ENCODE data around the gene DMXL1.

The DMXL1 gene

DNA sequence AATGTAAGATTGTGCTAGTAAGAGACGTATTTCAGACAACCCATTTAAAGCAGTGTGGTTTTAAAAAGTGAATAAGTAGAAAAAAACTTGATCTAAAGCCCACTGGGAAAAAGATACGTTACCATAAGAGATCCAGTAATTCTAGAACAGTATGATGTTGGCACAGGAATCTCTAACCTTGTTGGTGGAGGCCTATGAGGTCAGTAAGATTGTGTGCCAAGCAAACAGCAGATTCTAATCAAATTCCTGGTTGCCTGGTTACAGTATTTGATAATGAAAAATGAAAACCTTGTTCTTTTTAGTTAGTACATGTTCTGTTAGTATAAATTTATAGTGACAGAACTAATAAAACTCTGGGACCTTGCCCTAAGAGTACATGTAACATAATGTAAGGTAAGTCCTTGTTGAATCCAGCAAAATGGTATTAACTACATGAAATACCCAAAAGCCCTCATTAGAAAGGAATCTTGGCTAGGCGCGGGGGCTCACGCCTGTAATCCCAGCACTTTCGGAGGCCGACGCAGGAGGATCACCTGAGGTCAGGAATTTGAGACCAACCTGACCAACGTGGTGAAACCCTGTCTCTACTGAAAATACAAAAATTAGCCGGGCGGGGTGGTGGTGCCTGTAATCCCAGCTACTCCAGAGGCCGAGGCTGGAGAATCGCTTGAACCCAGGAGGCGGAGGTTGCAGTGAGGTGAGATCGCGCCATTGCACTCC lies 33.2 kb upstream of the DMXL1 start:
- TF ChIP-seq ZNF274 (IDR thresholded peaks at IDR 0.05; ENCODE audit: low read depth, low read length) = no peak
- no peak overlapping the region for H3K4me3 ChIP-seq (ENCODE audit: low read length)

GRCh38 chr5:119048246-119048645 lies 22.6 kb upstream of the DMXL1 start:
- no peak overlapping the region for H3K4me3 ChIP-seq (ENCODE audit: low read length)

GRCh38 chr5:119049824-119050449 lies 20.9 kb upstream of the DMXL1 start:
- no peak overlapping the region for H3K4me3 ChIP-seq (ENCODE audit: low read length)
- no peak for TF ChIP-seq ZNF274 (IDR thresholded peaks at IDR 0.05; ENCODE audit: low read depth, low read length)

More at GRCh38 chr5:119048246-119048645, 22.6 kb upstream of the DMXL1 start:
- TF ChIP-seq ZNF274 (IDR thresholded peaks at IDR 0.05; ENCODE audit: low read depth, low read length) = no peak

DNA sequence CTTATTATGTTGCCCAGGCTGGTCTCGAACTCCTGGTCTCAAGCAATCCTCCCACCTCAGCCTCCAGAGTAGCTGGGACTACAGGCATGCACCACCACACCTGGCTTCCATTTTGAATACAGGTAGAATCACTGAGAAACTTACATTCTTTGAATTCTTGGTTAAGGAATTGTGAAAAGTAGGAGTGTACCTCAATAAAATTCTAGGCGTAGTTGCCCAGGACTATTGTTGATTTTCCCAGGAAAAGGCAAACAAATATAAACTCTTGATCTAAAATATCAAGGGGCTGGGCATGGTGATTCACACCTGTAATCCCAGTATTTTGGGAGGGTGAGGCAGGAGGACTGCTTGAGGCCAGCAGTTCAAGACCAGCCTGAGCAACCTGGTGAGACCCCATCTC lies 16.8 kb upstream of the DMXL1 start:
- TF ChIP-seq ZNF274 (IDR thresholded peaks at IDR 0.05; ENCODE audit: low read depth, low read length) = no peak
- H3K4me3 ChIP-seq (ENCODE audit: low read length) = no peak overlapping the region

DNA sequence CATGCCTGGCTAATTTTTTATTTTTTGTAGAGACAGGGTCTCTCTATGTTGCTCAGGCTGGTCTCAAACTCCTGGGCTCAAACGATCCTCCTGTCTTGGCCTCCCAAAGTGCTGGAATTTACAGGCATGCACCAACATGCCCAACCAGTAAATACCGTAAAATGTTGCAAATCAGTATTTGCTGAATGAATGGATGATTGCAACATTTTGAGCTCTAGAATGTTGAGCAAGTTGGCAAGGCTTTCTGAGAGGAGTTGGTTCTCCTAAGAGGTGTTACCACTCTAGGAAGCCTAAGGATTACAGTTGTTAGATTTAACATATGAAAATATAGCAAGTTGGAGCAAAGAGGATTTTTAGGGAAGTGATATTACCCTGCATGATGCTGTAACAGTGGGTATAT lies 15.6 kb upstream of the DMXL1 start:
- H3K4me3 ChIP-seq (ENCODE audit: low read length) = no peak overlapping the region
- TF ChIP-seq ZNF274 (IDR thresholded peaks at IDR 0.05; ENCODE audit: low read depth, low read length) = no peak

DNA sequence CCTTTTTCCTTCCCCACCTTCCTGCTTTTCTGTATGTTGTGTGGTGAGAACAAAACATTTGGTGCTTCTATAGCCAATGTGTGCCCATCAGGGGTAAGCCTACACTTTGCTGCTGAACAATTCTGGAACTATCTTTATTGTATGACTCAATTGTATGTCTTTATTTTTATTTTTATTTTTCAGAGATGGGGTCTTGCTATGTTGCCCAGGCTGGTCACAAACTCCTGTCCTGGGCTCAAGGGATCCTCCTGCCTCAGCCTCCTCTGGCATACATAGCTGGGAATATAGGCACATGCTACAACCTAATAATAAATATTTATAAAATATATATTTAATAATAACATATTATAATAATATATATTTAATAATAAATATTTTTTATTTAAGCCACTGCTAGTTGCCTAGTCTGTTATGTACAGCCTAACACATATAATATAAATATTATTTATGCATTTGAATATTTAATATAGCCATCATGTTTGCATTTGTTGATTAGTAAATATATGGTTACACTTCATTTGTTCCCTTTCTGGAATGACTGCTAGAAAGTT lies 11.8 kb upstream of the DMXL1 start:
- TF ChIP-seq ZNF274 (IDR thresholded peaks at IDR 0.05; ENCODE audit: low read depth, low read length) = no peak
- no peak overlapping the region for H3K4me3 ChIP-seq (ENCODE audit: low read length)

- no peak for TF ChIP-seq ZNF274 (IDR thresholded peaks at IDR 0.05; ENCODE audit: low read depth, low read length)
- no peak overlapping the region for H3K4me3 ChIP-seq (ENCODE audit: low read length)
These were observed 11.1 kb upstream of the DMXL1 start for GRCh38 chr5:119059740-119060255.

DNA sequence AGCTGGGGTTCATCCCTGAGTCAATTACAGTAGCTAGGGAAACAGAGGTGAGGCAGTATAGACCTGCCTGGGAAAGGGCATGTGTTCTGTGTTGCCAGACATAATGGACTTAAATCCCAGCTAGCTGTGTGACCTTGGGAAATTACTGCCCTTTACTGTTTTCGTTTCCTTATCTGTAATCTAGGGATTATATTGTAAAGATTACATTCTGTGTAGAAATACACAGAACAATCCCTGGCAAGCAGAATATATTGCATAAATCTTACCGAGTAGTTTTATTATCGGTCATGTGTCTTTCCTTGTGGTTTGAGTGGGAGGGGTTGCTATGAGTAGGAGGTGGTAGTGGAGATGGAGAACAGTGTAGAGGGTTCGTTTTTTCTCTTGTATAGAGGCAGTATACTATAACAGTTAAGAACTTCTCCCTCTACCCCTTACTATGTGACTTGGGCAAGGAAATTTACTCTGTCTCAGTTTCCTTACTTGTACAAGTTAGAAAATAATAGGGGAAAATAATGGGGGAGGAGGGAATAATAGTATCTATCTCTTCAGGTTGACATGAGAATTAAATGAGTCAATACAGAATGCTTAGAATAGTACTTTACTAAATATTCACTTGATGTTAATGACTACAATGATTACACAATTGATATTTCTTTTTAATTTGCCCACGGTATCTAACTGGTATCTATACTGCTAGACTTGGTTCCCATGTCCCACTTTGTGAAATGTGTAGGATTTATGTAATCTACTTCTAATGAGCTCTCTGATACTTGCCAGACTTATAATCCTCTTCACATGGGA lies 7.1 kb upstream of the DMXL1 start:
- TF ChIP-seq ZNF274 (IDR thresholded peaks at IDR 0.05; ENCODE audit: low read depth, low read length) = no peak
- H3K4me3 ChIP-seq (ENCODE audit: low read length) = no peak overlapping the region

DNA sequence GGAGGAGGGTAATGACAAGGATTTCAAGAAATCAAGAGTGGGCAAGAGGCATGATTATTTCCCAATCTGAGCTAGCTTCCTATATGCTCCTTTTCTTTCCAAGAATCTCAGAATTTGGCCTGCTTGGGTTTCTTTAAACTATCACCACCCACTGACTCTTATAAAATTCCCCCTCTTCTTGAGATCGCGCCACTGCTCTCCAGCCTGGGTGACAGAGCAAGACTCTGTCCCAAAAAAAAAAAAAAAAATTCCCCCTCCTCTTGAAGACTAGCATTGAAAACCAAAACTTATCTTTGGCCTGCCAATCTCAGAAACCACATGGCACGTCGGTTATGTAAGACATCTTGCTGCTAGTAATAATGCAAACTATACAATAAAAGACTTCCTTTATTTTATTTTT lies 3.4 kb upstream of the DMXL1 start:
- no peak for TF ChIP-seq ZNF274 (IDR thresholded peaks at IDR 0.05; ENCODE audit: low read depth, low read length)
- H3K4me3 ChIP-seq (ENCODE audit: low read length) = no peak overlapping the region

- TF ChIP-seq ZNF274 (IDR thresholded peaks at IDR 0.05; ENCODE audit: low read depth, low read length) = no peak
- peak overlapping the region; percentile 99 for H3K4me3 ChIP-seq (ENCODE audit: low read length)
These were observed 384 bp upstream of the DMXL1 start for GRCh38 chr5:119070578-119070827.

DNA sequence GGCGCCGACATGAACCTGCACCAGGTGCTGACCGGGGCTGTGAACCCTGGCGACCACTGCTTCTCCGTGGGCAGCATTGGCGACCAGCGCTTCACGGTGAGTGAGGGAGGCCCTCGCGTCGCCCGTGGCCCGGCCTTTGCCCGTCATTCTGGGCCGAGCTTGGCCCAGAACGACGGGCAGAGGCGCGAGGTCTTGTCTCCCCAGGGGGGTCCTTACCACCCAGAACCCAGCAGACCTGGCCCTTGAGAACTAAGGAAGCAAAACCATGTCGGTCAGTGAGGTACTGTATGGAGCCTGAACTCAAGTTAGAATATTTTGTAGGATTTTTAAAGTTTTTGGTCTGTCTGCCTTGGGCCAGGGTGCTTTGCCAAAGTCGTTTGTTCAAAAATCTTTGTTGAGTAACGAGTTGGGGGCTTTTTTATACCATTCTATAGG lies 691 bp downstream of the DMXL1 start:
- H3K4me3 ChIP-seq (ENCODE audit: low read length) = peak overlapping the region; percentile 99
- TF ChIP-seq ZNF274 (IDR thresholded peaks at IDR 0.05; ENCODE audit: low read depth, low read length) = no peak

DNA sequence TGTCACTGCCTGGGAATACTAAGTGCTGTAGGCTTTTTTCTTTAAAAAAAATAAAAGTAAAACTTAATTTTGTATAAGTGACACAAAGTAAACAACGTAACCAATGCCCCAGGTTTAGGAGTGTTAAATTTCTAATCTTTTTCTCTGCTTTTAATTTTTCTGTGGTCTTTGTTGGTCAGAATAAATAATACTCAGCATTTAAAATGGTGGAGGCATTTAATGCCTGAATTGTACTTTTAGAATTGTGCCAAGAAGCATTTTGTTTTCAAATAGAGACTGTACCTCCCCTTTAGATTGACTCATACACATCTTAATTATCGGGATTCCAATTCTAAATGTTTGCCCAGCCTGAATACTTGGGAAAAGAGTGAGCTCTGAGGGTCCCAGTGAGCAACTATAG lies 1.6 kb downstream of the DMXL1 start:
- H3K4me3 ChIP-seq (ENCODE audit: low read length) = peak overlapping the region; percentile 99
- no peak for TF ChIP-seq ZNF274 (IDR thresholded peaks at IDR 0.05; ENCODE audit: low read depth, low read length)

DNA sequence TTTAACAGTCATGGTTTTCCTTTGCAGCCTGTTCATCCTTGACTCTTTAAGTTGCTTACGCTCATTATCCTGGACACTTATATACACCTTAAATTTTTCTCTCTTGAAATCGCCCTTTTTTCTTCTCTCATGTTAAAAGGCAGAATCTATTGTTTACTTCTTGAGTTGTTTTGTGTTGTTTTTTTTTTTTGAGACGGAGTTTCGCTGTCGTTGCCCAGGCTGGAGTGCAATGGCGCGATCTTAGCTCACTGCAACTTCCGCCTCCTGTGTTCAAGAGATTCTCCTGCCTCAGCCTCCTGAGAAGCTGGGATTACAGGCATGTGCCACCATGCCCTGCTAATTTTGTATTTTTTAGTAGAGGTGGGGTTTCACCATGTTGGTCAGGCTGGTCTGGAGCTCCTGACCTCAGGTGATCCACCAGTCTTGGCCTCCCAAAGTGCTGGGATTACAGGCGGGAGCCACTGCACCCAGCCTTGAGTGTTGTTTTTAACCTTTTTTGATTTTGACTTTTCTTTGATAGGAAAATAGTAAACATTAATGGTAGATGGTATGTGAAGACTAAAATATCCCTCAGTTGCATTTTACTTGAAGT lies 3.0 kb downstream of the DMXL1 start:
- H3K4me3 ChIP-seq (ENCODE audit: low read length) = peak overlapping the region; percentile 99

DNA sequence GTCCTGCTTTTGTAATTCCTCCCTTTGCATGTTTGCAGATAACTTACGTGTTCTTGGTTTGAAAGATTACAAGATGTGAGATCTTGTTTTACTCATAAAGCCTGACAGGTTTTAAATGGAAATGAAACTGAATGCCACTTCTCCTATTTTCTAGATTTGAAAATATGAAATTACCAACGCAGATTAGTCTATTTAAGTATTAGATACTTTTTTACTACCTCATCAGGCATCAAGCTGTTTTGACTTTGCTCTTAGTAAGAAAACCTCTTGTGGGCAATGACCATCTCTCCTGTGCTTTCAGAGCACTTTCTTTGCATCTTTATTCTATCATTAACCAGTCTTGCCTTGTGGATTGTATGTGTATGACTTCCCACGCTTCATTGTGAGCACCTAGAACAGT lies 3.5 kb downstream of the DMXL1 start:
- H3K4me3 ChIP-seq (ENCODE audit: low read length) = peak overlapping the region; percentile 99; the same call in 1 of the 2 replicates
- TF ChIP-seq ZNF274 (IDR thresholded peaks at IDR 0.05; ENCODE audit: low read depth, low read length) = no peak

GRCh38 chr5:119075269-119075668 lies 4.4 kb downstream of the DMXL1 start:
- peak overlapping the region; percentile 47; the same call in 1 of the 2 replicates for H3K4me3 ChIP-seq (ENCODE audit: low read length)
